ENCODE measurements around the gene RSRC1. TPM values are rescaled to one million over a fixed set of nuclear protein-coding genes. Genes with fewer than 3 reads are reported as not detected.

Gene RSRC1
- total and polyA plus RNA-seq, 2 donors (not counting 1 experiment from before 2014, with no cell fraction given) = 12.6 to 43.1 TPM

GRCh38 chr3:158205994-158206393, 96.1 kb downstream of the RSRC1 start:
- H3K4me1 ChIP-seq (ENCODE audit: control insufficient read depth, extremely low read depth, insufficient read depth, low read length) = no peaks in the 10 kb centered on the region

GRCh38 chr3:158210067-158210466, 100.2 kb downstream of the RSRC1 start:
- no peak overlapping the region for H3K27ac ChIP-seq (ENCODE audit: insufficient read depth, low read length)
- H3K9ac ChIP-seq (ENCODE audit: insufficient read depth, low read length) = no peak overlapping the region
- no peaks in the 10 kb centered on the region for H3K27me3 ChIP-seq (ENCODE audit: control insufficient read depth, insufficient read depth, low read length)
- DNase-seq (ENCODE audit: low read depth in 2 of 2) = no peak
- no peaks in the 10 kb centered on the region for H3K9me3 ChIP-seq (ENCODE audit: control insufficient read depth, insufficient read depth, low read depth, low read length)
- no peaks in the 10 kb centered on the region for H3K79me2 ChIP-seq (ENCODE audit: control insufficient read depth, insufficient read depth, low read length)
- H3K4me2 ChIP-seq (ENCODE audit: extremely low read depth, insufficient read depth, low read length) = no peak overlapping the region
- no peak overlapping the region for H2AFZ ChIP-seq (ENCODE audit: low read length)
- TF ChIP-seq CTCF (conservative IDR thresholded peaks at IDR 0.05 in 1 of 2, IDR thresholded peaks at IDR 0.05 in 1 of 2; ENCODE audit: low read depth in 1 of 2, low read length in 2 of 2) (no peak), EZH2 (IDR thresholded peaks at IDR 0.05; ENCODE audit: low read length, missing control alignments) (no peak)
- no peak overlapping the region for H3K4me3 ChIP-seq (replicated peaks in 1 of 4; ENCODE audit: control extremely low read depth in 1 of 4, insufficient read depth in 1 of 4, low read depth in 3 of 4, low read length in 4 of 4)
- H3K4me1 ChIP-seq (ENCODE audit: control insufficient read depth, extremely low read depth, insufficient read depth, low read length) = no peaks in the 10 kb centered on the region
- H4K20me1 ChIP-seq (ENCODE audit: control insufficient read depth, extremely low read depth, insufficient read depth, low read length) = no peaks in the 10 kb centered on the region
- H3K36me3 ChIP-seq (ENCODE audit: control insufficient read depth, insufficient read depth, low read length) = no peaks in the 10 kb centered on the region

More at GRCh38 chr3:158205994-158206393, 96.1 kb downstream of the RSRC1 start:
- Histone ChIP-seq H3K36me3 (ENCODE audit: control insufficient read depth, insufficient read depth, low read length) (no peaks in the 10 kb centered on the region), H3K4me2 (ENCODE audit: extremely low read depth, insufficient read depth, low read length) (no peak overlapping the region), H3K27me3 (ENCODE audit: control insufficient read depth, insufficient read depth, low read length) (no peaks in the 10 kb centered on the region), H3K9ac (ENCODE audit: insufficient read depth, low read length) (no peak overlapping the region), H3K79me2 (ENCODE audit: control insufficient read depth, insufficient read depth, low read length) (no peaks in the 10 kb centered on the region), H2AFZ (ENCODE audit: low read length) (no peak overlapping the region), H3K4me3 (replicated peaks in 1 of 4; ENCODE audit: control extremely low read depth in 1 of 4, insufficient read depth in 1 of 4, low read depth in 3 of 4, low read length in 4 of 4) (no peak overlapping the region), H3K27ac (ENCODE audit: insufficient read depth, low read length) (no peak overlapping the region), H4K20me1 (ENCODE audit: control insufficient read depth, extremely low read depth, insufficient read depth, low read length) (no peaks in the 10 kb centered on the region), H3K9me3 (ENCODE audit: control insufficient read depth, insufficient read depth, low read depth, low read length) (no peaks in the 10 kb centered on the region)
- peak in 1 of 2 donors; percentile 3 for DNase-seq (ENCODE audit: low read depth in 2 of 2)
- TF ChIP-seq CTCF (conservative IDR thresholded peaks at IDR 0.05 in 1 of 2, IDR thresholded peaks at IDR 0.05 in 1 of 2; ENCODE audit: low read depth in 1 of 2, low read length in 2 of 2) = no peak
- no peak for TF ChIP-seq EZH2 (IDR thresholded peaks at IDR 0.05; ENCODE audit: low read length, missing control alignments)

GRCh38 chr3:158213461-158213860, 103.6 kb downstream of the RSRC1 start:
- Histone ChIP-seq H3K27me3 (ENCODE audit: control insufficient read depth, insufficient read depth, low read length) (no peaks in the 10 kb centered on the region), H3K4me3 (replicated peaks in 1 of 4; ENCODE audit: control extremely low read depth in 1 of 4, insufficient read depth in 1 of 4, low read depth in 3 of 4, low read length in 4 of 4) (no peak overlapping the region), H3K9me3 (ENCODE audit: control insufficient read depth, insufficient read depth, low read depth, low read length) (no peaks in the 10 kb centered on the region), H3K36me3 (ENCODE audit: control insufficient read depth, insufficient read depth, low read length) (no peaks in the 10 kb centered on the region), H3K4me2 (ENCODE audit: extremely low read depth, insufficient read depth, low read length) (no peak overlapping the region), H3K9ac (ENCODE audit: insufficient read depth, low read length) (no peak overlapping the region), H3K79me2 (ENCODE audit: control insufficient read depth, insufficient read depth, low read length) (no peaks in the 10 kb centered on the region), H4K20me1 (ENCODE audit: control insufficient read depth, extremely low read depth, insufficient read depth, low read length) (no peaks in the 10 kb centered on the region), H3K4me1 (ENCODE audit: control insufficient read depth, extremely low read depth, insufficient read depth, low read length) (no peaks in the 10 kb centered on the region), H3K27ac (ENCODE audit: insufficient read depth, low read length) (no peak overlapping the region), H2AFZ (ENCODE audit: low read length) (no peak overlapping the region)
- TF ChIP-seq CTCF (conservative IDR thresholded peaks at IDR 0.05 in 1 of 2, IDR thresholded peaks at IDR 0.05 in 1 of 2; ENCODE audit: low read depth in 1 of 2, low read length in 2 of 2) (no peak), EZH2 (IDR thresholded peaks at IDR 0.05; ENCODE audit: low read length, missing control alignments) (no peak)
- DNase-seq (ENCODE audit: low read depth in 2 of 2) = no peak
